Measurements from ENCODE around the gene CALCA. TPM values are rescaled to one million over a fixed set of nuclear protein-coding genes. Genes with fewer than 3 reads are reported as not detected.

CALCA gene
- total and polyA plus RNA-seq, 2 experiments from 2014 or later = 1.9 to 2.5 TPM

DNA sequence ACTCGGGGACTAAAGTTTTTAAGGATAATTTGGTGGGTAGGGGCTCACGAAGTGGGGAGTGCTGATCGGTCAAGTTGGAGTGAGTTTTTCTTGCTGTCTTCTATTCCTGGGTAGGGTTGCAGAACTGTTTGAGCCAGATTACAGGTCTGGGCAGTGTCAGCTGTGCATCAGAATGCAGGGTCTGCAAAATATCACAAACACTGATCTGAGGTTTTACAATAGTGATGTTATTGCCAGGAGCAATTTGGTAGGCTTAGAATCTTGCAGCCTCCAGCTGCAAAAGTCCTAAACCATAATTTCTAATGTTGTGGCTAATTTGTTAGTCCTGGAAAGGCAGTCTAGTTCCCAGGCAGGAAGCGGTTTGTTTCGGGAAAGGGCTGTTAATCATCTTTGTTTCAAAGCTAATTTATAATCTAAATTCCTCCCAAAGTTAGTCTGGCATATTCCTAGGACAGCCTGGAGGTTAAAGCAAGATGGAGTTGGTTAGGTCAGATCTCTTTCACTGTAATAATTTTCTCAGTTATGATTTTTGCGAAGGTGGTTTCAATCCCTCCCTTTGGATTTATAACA is 39.7 kb upstream of the CALCA start (continued):
- TF ChIP-seq, protein P1, sequence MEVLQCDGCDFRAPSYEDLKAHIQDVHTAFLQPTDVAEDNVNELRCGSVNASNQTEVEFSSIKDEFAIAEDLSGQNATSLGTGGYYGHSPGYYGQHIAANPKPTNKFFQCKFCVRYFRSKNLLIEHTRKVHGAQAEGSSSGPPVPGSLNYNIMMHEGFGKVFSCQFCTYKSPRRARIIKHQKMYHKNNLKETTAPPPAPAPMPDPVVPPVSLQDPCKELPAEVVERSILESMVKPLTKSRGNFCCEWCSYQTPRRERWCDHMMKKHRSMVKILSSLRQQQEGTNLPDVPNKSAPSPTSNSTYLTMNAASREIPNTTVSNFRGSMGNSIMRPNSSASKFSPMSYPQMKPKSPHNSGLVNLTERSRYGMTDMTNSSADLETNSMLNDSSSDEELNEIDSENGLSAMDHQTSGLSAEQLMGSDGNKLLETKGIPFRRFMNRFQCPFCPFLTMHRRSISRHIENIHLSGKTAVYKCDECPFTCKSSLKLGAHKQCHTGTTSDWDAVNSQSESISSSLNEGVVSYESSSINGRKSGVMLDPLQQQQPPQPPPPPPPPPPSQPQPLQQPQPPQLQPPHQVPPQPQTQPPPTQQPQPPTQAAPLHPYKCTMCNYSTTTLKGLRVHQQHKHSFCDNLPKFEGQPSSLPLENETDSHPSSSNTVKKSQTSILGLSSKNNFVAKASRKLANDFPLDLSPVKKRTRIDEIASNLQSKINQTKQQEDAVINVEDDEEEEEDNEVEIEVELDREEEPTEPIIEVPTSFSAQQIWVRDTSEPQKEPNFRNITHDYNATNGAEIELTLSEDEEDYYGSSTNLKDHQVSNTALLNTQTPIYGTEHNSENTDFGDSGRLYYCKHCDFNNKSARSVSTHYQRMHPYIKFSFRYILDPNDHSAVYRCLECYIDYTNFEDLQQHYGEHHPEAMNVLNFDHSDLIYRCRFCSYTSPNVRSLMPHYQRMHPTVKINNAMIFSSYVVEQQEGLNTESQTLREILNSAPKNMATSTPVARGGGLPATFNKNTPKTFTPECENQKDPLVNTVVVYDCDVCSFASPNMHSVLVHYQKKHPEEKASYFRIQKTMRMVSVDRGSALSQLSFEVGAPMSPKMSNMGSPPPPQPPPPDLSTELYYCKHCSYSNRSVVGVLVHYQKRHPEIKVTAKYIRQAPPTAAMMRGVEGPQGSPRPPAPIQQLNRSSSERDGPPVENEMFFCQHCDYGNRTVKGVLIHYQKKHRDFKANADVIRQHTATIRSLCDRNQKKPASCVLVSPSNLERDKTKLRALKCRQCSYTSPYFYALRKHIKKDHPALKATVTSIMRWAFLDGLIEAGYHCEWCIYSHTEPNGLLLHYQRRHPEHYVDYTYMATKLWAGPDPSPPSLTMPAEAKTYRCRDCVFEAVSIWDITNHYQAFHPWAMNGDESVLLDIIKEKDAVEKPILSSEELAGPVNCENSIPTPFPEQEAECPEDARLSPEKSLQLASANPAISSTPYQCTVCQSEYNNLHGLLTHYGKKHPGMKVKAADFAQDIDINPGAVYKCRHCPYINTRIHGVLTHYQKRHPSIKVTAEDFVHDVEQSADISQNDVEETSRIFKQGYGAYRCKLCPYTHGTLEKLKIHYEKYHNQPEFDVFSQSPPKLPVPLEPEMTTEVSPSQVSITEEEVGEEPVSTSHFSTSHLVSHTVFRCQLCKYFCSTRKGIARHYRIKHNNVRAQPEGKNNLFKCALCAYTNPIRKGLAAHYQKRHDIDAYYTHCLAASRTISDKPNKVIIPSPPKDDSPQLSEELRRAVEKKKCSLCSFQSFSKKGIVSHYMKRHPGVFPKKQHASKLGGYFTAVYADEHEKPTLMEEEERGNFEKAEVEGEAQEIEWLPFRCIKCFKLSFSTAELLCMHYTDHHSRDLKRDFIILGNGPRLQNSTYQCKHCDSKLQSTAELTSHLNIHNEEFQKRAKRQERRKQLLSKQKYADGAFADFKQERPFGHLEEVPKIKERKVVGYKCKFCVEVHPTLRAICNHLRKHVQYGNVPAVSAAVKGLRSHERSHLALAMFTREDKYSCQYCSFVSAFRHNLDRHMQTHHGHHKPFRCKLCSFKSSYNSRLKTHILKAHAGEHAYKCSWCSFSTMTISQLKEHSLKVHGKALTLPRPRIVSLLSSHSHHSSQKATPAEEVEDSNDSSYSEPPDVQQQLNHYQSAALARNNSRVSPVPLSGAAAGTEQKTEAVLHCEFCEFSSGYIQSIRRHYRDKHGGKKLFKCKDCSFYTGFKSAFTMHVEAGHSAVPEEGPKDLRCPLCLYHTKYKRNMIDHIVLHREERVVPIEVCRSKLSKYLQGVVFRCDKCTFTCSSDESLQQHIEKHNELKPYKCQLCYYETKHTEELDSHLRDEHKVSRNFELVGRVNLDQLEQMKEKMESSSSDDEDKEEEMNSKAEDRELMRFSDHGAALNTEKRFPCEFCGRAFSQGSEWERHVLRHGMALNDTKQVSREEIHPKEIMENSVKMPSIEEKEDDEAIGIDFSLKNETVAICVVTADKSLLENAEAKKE (CRISPR knock-in tag; IDR thresholded peaks at IDR 0.05) = no peak
- no peak for TF ChIP-seq JUNB (IDR thresholded peaks at IDR 0.05; ENCODE audit: unreplicated experiment)
- no peak for TF ChIP-seq EZH2phosphoT487 (IDR thresholded peaks at IDR 0.05; ENCODE audit: unreplicated experiment)
- TF ChIP-seq ZNF114 (CRISPR knock-in tag; IDR thresholded peaks at IDR 0.05) = no peak
- TF ChIP-seq CREB1 (CRISPR knock-in tag; IDR thresholded peaks at IDR 0.05; ENCODE audit: low read depth) = no peak

DNA sequence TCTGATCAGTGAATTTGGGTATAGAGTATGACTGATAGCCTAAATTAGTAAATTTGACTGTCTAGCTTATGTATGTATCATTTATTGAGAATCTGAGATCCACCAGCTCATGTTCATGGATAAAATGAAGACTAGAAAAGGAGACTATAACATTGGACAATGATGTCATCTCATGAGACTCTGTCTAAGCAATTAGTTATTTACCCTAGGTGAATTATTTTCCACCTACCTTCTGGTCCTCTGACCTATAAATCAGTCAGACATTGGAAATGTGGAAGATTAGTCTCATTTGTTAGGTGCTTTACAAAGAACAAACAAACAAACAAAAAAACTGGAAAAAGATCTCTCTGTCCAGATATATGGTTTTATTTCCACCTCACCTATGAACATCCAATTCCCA is 38.7 kb upstream of the CALCA start:
- no peaks in the 10 kb centered on the region for H3F3A ChIP-seq (replicated peaks; ENCODE audit: low read depth)
- H4K20me1 ChIP-seq (replicated peaks; ENCODE audit: insufficient read depth) = no peaks in the 10 kb centered on the region
- H3K4me3 Mint-ChIP-seq = no peak overlapping the region
- ATAC-seq = no peak
- no peaks in the 10 kb centered on the region for H3K79me2 ChIP-seq (replicated peaks; ENCODE audit: insufficient read depth)
- no peaks in the 10 kb centered on the region for H3K36me3 Mint-ChIP-seq (ENCODE audit: low read depth)
- H3K4me1 ChIP-seq (ENCODE audit: insufficient read depth) = no peaks in the 10 kb centered on the region
- no peak overlapping the region for H2AFZ ChIP-seq
- no peaks in the 10 kb centered on the region; the same call in 2 of the 3 replicates for H3K4me1 Mint-ChIP-seq
- no peaks in the 10 kb centered on the region for H3K9me2 ChIP-seq (ENCODE audit: insufficient read depth)
- H3K9me3 Mint-ChIP-seq = peaks cover 5% of the 10 kb centered on the region; the same call in 1 of the 3 replicates
- peaks cover 1% of the 10 kb centered on the region for H3K27me3 Mint-ChIP-seq (ENCODE audit: insufficient read depth, low read depth, poor library complexity)
- H3K36me3 ChIP-seq (ENCODE audit: insufficient read depth) = no peaks in the 10 kb centered on the region
- H3K27me3 ChIP-seq (ENCODE audit: insufficient read depth) = no peaks in the 10 kb centered on the region
- TF ChIP-seq CREB1 (CRISPR knock-in tag; IDR thresholded peaks at IDR 0.05; ENCODE audit: low read depth) (no peak), EZH2phosphoT487 (IDR thresholded peaks at IDR 0.05; ENCODE audit: unreplicated experiment) (no peak), ZNF114 (CRISPR knock-in tag; IDR thresholded peaks at IDR 0.05) (no peak)
- H3K4me3 ChIP-seq = no peak overlapping the region
- DNase-seq (ENCODE audit: low spot score) = no peak
- no peak overlapping the region for H3K27ac ChIP-seq (ENCODE audit: low read depth)
- no peak overlapping the region for H3K27ac Mint-ChIP-seq
- H3K4me2 ChIP-seq = no peak overlapping the region
